Small intestine (tissue), 7 donors: ENCODE results near the gene ZNF726. TPM values are rescaled to one million over a fixed set of nuclear protein-coding genes. Genes with fewer than 3 reads are reported as not detected.
"Not testable (repeated sequence)": the region's sequence is repeated elsewhere in the genome, so short reads cannot be mapped to it uniquely, and the experiment has no call there.

Source experiments
- DNase-seq, 2 donors: peaks; one replicate each; pipeline versions ENCODE4 v3.0.0 to v3.0.0-alpha.2; 2013
- FAIRE-seq: peaks from 2 replicates; lab custom pipeline; 2012; peaks lifted over from hg19 to GRCh38; lab: Jason Lieb, UNC
- H3K27ac ChIP-seq, 3 donors: one replicate each; pipeline ENCODE4 v1.5.1; 2013; ENCODE audit warnings: low read length in 2 of 3, mild to moderate bottlenecking in 2 of 3, control low read depth in 1 of 3, inconsistent platforms in 1 of 3, low read depth in 1 of 3, moderate library complexity in 1 of 3
- H3K27me3 ChIP-seq, 3 donors: one replicate each; pipeline ENCODE4 v1.6.1; 2013; ENCODE audit warnings: low read length in 3 of 3, inconsistent platforms in 1 of 3; ENCODE audit not compliant: control insufficient read depth in 3 of 3, insufficient read depth in 3 of 3
- H3K36me3 ChIP-seq, 3 donors: one replicate each; pipeline ENCODE4 v1.6.1; 2013; ENCODE audit warnings: low read length in 3 of 3, inconsistent platforms in 1 of 3, low read depth in 1 of 3, mild to moderate bottlenecking in 1 of 3, moderate library complexity in 1 of 3; ENCODE audit not compliant: control insufficient read depth in 3 of 3, insufficient read depth in 2 of 3
- H3K4me1 ChIP-seq, 3 donors: one replicate each; pipeline ENCODE4 v1.6.1; 2013; ENCODE audit warnings: low read length in 2 of 3, inconsistent platforms in 1 of 3, low read depth in 1 of 3, mild to moderate bottlenecking in 1 of 3, moderate library complexity in 1 of 3; ENCODE audit not compliant: control insufficient read depth in 3 of 3, insufficient read depth in 2 of 3
- H3K4me3 ChIP-seq, 3 donors: one replicate each; pipeline ENCODE4 v1.5.1; 2013; ENCODE audit warnings: low read length in 3 of 3, control low read depth in 1 of 3, inconsistent platforms in 1 of 3, low read depth in 1 of 3, mild to moderate bottlenecking in 1 of 3, moderate library complexity in 1 of 3
- H3K9me3 ChIP-seq, 2 donors: one replicate each; pipeline ENCODE4 v1.6.1; 2013; ENCODE audit warnings: low read depth in 1 of 2, low read length in 1 of 2; ENCODE audit not compliant: control insufficient read depth in 2 of 2, insufficient read depth in 1 of 2
- WGBS, 3 donors: extraction: QIAGEN DNeasy Blood & Tissue Kit; methylation state at CpG; one replicate each; pipeline ENCODE4 v1.1.7; 2013; 5-methylcytosine and 5-hydroxymethylcytosine counted together
- polyA plus RNA-seq, 4 donors: library from polyadenylated mRNA; stranded (reverse) in 3 of 4; unstranded in 1 of 4; fragments of 200-250 nt in 3 of 4; fragments of 120-200 nt in 1 of 4; gene quantifications; one replicate each; pipeline versions ENCODE4 v1.2.1 to v1.2.3, GENCODE V29; 2013
- donor health status: healthy with polysubstance abuse.
- donor health status: control.
- donor health status: control.
- donor health status: Bipolar disorder and iron deficiency.
- donor health status: healthy.

The ZNF726 gene
- polyA plus RNA-seq, 4 donors = 0.42 to 5.6 (median 1.3) TPM; not detected in 1

DNA sequence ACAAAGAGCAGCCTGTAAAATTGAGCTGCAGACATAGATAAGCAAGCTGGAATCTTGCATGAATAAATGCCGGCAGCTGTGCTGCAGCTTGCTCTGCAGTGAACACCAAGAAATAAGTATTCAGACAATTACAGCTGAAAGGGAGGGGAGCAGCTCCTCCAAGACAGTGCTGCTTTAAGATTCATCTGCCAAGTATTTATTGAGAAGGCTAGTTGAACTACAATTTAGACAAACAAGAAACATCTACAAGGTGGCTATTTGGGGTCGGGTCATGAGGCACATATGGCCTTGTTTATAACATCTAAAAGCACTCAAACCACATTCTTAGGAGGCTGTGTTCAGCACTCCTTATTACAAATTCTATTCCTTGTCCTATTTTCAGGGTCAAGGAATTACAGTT lies 34.9 kb downstream of the ZNF726 start:
- no peaks in the 10 kb centered on the region for H3K36me3 ChIP-seq
- H3K27ac ChIP-seq = no peak overlapping the region
- DNase-seq = no peak
- no peaks in the 10 kb centered on the region for H3K4me1 ChIP-seq
- H3K27me3 ChIP-seq = no peaks in the 10 kb centered on the region
- whole genome bisulfite sequencing, 3 donors = 68 to 80% (median 73%) methylated on average over 2 of the region's 2 CpGs
- peaks cover 0 to 2% of the 10 kb centered on the region in 2 donors for H3K9me3 ChIP-seq
- no peak for FAIRE-seq
- no peak overlapping the region for H3K4me3 ChIP-seq

DNA sequence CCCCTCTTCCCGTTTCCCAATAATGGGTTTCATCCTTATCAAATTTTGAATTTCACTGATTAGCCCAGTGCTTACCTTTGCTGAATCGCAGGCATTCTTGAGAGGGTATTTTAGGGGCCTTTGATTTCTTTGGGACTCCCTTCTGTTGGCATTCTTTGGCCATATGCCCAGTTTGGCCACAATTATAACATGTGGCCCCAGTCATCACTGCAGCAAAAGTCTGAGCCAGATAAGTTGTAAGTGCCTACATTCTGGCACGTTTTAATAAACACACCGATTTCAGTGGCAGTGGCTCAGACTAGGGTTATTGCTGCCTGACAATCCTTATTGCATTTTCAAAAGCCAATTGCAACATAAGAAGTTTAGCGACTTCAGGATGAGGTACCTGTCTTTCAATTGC lies 41.4 kb downstream of the ZNF726 start:
- H3K36me3 ChIP-seq = no peaks in the 10 kb centered on the region
- H3K27ac ChIP-seq = no peak overlapping the region
- no peaks in the 10 kb centered on the region for H3K27me3 ChIP-seq
- H3K4me3 ChIP-seq = no peak overlapping the region
- DNase-seq (no peak), FAIRE-seq (no peak)
- WGBS, 3 donors = 86 to 90% (median 89%) methylated on average over 5 of the region's 5 CpGs
- H3K9me3 ChIP-seq = peaks cover 2 to 14% of the 10 kb centered on the region in 2 donors
- H3K4me1 ChIP-seq = no peaks in the 10 kb centered on the region

DNA sequence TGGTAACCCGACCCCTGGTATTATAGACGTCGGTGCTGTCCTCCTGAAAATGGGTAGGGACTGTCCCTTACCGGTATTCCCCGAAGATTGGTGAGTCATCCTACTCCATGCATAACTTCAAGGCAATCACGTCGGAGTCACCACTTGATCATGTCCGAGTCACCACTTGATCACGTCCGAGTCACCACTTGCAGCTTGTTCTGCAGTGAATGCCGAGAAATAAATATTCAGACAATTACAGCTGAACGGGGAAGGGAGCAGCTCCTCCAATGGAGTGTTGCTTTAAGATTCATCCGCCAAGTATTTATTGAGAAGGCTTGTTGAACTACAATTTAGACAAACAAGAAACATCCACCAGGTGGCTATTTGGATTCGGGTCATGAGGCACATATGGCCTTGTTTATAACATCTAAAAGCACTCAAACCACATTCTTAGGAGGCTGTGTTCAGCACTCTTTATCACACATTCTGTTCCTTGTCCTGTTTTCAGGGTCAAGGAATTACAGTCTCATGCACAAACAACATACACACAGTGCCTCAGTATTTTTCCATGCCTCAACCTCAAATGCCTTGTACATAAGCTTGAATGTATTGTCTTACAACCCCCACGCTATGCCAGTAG lies 43.1 kb downstream of the ZNF726 start:
- WGBS, 3 donors = 84 to 89% (median 86%) methylated on average over 15 of the region's 15 CpGs
- Histone ChIP-seq H3K4me3 (no peak overlapping the region), H3K36me3 (no peaks in the 10 kb centered on the region), H3K4me1 (no peaks in the 10 kb centered on the region), H3K27ac (no peak overlapping the region), H3K27me3 (no peaks in the 10 kb centered on the region), H3K9me3 (peaks cover 2 to 14% of the 10 kb centered on the region in 2 donors)
- DNase-seq = peak in 1 of 2 donors; percentile 1
- FAIRE-seq = no peak

DNA sequence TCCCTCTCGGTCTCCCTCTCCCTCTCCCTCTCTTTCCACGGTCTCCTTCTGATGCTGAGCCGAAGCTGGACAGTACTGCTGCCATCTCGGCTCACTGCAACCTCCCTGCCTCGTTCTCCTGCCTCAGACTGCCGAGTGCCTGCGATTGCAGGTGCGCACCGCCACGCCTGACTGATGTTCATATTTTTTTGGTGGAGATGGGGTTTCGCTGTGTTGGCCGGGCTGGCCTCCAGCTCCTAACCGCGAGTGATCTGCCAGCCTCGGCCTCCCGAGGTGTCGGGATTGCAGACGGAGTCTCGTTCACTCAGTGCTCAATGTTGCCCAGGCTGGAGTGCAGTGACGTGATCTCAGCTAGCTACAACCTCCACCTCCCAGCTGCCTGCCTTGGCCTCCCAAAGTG lies 48.7 kb downstream of the ZNF726 start:
- FAIRE-seq = not testable (repeated sequence)

DNA sequence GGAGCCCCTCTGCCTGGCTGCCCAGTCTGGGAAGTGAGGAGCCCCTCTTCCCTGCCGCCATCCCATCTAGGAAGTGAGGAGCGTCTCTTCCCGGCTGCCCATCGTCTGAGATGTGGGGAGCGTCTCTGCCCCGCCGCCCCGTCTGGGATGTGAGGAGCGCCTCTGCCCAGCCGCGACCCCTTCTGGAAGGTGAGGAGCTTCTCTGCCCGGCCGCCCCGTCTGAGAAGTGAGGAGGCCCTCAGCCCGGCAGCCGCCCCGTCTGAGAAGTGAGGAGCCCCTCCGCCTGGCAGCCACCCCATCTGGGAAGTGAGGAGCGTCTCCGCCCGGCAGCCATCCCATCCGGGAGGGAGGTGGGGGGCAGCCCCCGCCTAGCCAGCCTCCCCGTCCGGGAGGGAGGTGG lies 49.2 kb downstream of the ZNF726 start:
- H3K9me3 ChIP-seq, H3K4me3 ChIP-seq, H3K27ac ChIP-seq, FAIRE-seq, H3K36me3 ChIP-seq, H3K4me1 ChIP-seq, DNase-seq, H3K27me3 ChIP-seq: not testable (repeated sequence)
- WGBS, 3 donors = 95 to 99% (median 95%) methylated on average over 14 to 25 of the region's 25 CpGs

More for the DNA sequence above, 48.7 kb downstream of the ZNF726 start:
- not testable (repeated sequence) for H3K36me3 ChIP-seq, H3K9me3 ChIP-seq, DNase-seq, H3K27me3 ChIP-seq, H3K27ac ChIP-seq, H3K4me1 ChIP-seq, H3K4me3 ChIP-seq
- WGBS, 3 donors = 93 to 94% (median 94%) methylated on average over 19 to 20 of the region's 20 CpGs

DNA sequence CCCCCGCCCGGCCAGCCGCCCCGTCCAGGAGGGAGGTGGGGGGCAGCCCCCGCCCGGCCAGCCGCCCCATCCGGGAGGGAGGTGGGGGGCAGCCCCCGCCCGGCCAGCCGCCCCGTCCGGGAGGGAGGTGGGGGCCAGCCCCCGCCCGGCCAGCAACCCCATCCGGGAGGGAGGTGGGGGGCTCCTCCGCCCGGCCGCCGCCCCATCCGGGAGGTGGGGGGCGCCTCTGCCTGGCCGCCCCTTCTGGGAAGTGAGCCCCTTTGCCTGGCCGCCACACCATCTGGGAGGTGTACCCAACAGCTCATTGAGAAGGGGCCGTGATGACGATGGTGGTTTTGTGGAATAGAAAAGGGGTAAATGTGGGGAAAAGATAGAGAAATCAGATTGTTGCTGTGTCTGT lies 49.6 kb downstream of the ZNF726 start:
- DNase-seq, FAIRE-seq: not testable (repeated sequence)
- 91 to 95% (median 92%) methylated on average over 10 to 26 of the region's 26 CpGs for WGBS, 3 donors

DNA sequence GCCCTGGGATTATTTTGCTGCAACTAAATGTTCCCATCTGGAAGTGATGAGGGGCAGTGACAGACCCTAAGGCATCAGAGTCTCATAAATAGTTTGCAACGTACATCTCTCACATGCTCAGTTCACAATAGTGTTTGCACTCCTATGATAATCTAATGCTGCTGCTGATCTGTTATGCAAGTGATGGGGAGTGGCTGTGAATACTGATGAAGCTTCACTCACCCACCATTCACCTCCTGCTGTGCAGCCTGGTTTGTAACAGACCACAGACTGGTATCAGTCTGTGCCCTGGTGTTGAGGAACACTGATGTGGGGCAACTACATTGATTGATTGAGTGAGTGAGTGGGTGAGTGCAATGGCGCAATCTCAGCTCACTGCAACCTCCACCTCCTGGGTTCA lies 54.9 kb downstream of the ZNF726 start:
- peaks cover 0 to 7% (median 0%) of the 10 kb centered on the region in 3 donors for H3K27me3 ChIP-seq
- H3K36me3 ChIP-seq = no peaks in the 10 kb centered on the region
- H3K9me3 ChIP-seq = no peaks in the 10 kb centered on the region
- H3K4me3 ChIP-seq = no peak overlapping the region
- DNase-seq = no peak
- H3K4me1 ChIP-seq = no peaks in the 10 kb centered on the region
- H3K27ac ChIP-seq = no peak overlapping the region
- WGBS, 3 donors = 74 to 79% (median 74%) methylated on average over 2 of the region's 2 CpGs
- FAIRE-seq = no peak

More for the DNA sequence above, 49.6 kb downstream of the ZNF726 start:
- H3K27ac ChIP-seq, H3K36me3 ChIP-seq, H3K4me3 ChIP-seq, H3K27me3 ChIP-seq, H3K4me1 ChIP-seq, H3K9me3 ChIP-seq: not testable (repeated sequence)

DNA sequence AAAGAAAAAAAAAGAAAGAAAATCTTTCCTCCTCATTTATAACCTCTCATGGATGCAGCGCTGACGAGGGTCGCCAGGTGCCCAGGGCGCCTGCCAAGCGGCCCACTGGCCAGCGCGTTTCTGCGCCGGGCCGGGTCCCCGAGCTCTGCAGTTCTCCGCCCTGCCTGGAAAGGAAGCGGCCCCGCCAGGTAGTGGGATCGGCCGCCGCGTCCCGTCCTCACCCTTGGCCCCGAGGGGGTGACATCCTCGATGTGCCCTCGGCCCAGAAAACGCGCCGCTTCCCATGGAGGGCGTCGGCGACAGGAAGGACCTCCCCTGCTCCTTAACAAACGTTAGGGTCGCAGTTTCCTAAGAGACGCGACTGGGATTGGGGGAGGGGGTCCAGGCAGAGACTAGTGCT lies 56.9 kb downstream of the ZNF726 start:
- no peak for DNase-seq
- no peak overlapping the region for H3K4me3 ChIP-seq
- WGBS, 3 donors = 5 to 23% (median 17%) methylated on average over 32 of the region's 32 CpGs
- no peak for FAIRE-seq
- H3K9me3 ChIP-seq = no peaks in the 10 kb centered on the region
- H3K27me3 ChIP-seq = peaks cover 0 to 7% (median 0%) of the 10 kb centered on the region in 3 donors
- no peak overlapping the region for H3K27ac ChIP-seq
- H3K4me1 ChIP-seq = no peaks in the 10 kb centered on the region
- no peaks in the 10 kb centered on the region for H3K36me3 ChIP-seq

DNA sequence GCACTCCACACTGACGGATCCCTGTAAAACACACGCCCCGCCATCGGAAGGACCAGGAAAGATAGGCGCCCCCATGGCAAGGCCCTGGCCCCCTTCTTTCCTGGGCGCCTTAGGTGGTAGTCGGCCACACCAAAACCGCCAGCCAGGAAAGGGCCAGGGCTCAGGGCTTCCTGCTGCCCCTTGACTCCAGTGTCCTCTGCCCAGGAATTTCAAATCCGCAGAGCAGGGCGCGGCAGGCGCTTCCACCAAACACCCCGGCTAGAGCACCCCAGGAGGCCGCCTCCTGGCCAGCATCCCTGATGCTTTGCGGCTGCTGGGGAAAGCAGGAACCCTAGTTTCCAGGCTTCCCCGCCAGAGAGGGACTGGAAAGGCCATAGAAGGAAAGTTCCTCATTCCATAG lies 57.5 kb downstream of the ZNF726 start:
- Histone ChIP-seq H3K27me3 (peaks cover 0 to 7% (median 0%) of the 10 kb centered on the region in 3 donors), H3K27ac (no peak overlapping the region), H3K36me3 (no peaks in the 10 kb centered on the region), H3K4me1 (no peaks in the 10 kb centered on the region), H3K4me3 (no peak overlapping the region), H3K9me3 (no peaks in the 10 kb centered on the region)
- FAIRE-seq = no peak
- DNase-seq = no peak
- 24 to 40% (median 34%) methylated on average over 15 to 16 of the region's 16 CpGs for WGBS, 3 donors
